ENCODE results near the gene PEMT. TPM values are rescaled to one million over a fixed set of nuclear protein-coding genes. Genes with fewer than 3 reads are reported as not detected.

The PEMT gene
- total RNA-seq, 4 donors from 2014 or later: 24.6 to 32.2 (median 28.2) TPM

GRCh38 chr17:17603895-17604225 lies 12.4 kb upstream of the PEMT start:
- Histone ChIP-seq H3K36me3 (no peaks in the 10 kb centered on the region), H3K4me1 (peaks cover 0 to 10% (median 0%) of the 10 kb centered on the region in 3 donors), H3K9me3 (no peaks in the 10 kb centered on the region), H3K27me3 (no peaks in the 10 kb centered on the region), H3K27ac (no peak overlapping the region), H3K4me3 (no peak overlapping the region)
- 100% methylated on average over 1 of the region's 1 CpG; no CpG with 5 or more reads in 1 of the 2 donors for WGBS, 2 donors
- TF ChIP-seq CTCF (IDR thresholded peaks at IDR 0.05) (no peak), POLR2A (IDR thresholded peaks at IDR 0.05) (no peak)
- intact Hi-C loops (cut with DNase I): no loop called here
- DNase-seq: no peak

GRCh38 chr17:17603178-17603894 lies 11.8 kb upstream of the PEMT start:
- 78 to 85% methylated on average over 9 of the region's 15 CpGs for WGBS, 2 donors
- Histone ChIP-seq H3K27me3 (no peaks in the 10 kb centered on the region), H3K4me1 (peaks cover 0 to 10% (median 0%) of the 10 kb centered on the region in 3 donors), H3K9me3 (no peaks in the 10 kb centered on the region), H3K36me3 (no peaks in the 10 kb centered on the region), H3K4me3 (no peak overlapping the region), H3K27ac (no peak overlapping the region)
- intact Hi-C loops (cut with DNase I): no loop called here
- no peak for DNase-seq
- no peak for TF ChIP-seq POLR2A (IDR thresholded peaks at IDR 0.05)
- no peak for TF ChIP-seq CTCF (IDR thresholded peaks at IDR 0.05)

GRCh38 chr17:17599965-17600364 lies 8.5 kb upstream of the PEMT start:
- intact Hi-C loops (cut with DNase I): no loop called here
- H3K4me1 ChIP-seq: peaks cover 0 to 9% (median 3%) of the 10 kb centered on the region in 3 donors
- H3K4me3 ChIP-seq: no peak overlapping the region
- H3K27ac ChIP-seq: no peak overlapping the region
- TF ChIP-seq POLR2A (IDR thresholded peaks at IDR 0.05) (no peak), CTCF (IDR thresholded peaks at IDR 0.05) (no peak)
- WGBS, 2 donors: 88 to 100% methylated on average over 4 of the region's 4 CpGs
- H3K9me3 ChIP-seq: no peaks in the 10 kb centered on the region
- DNase-seq: no peak
- no peaks in the 10 kb centered on the region for H3K36me3 ChIP-seq
- H3K27me3 ChIP-seq: no peaks in the 10 kb centered on the region

GRCh38 chr17:17598003-17598402 lies 6.5 kb upstream of the PEMT start:
- TF ChIP-seq POLR2A (IDR thresholded peaks at IDR 0.05): no peak
- no peak for TF ChIP-seq CTCF (IDR thresholded peaks at IDR 0.05)
- Histone ChIP-seq H3K27ac (no peak overlapping the region), H3K4me3 (no peak overlapping the region), H3K36me3 (no peaks in the 10 kb centered on the region), H3K27me3 (no peaks in the 10 kb centered on the region), H3K4me1 (peaks cover under 1 to 15% (median 7%) of the 10 kb centered on the region in 3 donors), H3K9me3 (no peaks in the 10 kb centered on the region)
- intact Hi-C loops (cut with DNase I): no loop called here
- 86 to 91% methylated on average over 2 of the region's 2 CpGs for WGBS, 2 donors
- DNase-seq: no peak

GRCh38 chr17:17595755-17596154 lies 4.2 kb upstream of the PEMT start:
- Histone ChIP-seq H3K27ac (peak overlapping the region in 1 of 4 donors; percentile 43), H3K27me3 (no peaks in the 10 kb centered on the region), H3K9me3 (no peaks in the 10 kb centered on the region), H3K4me1 (peaks cover 11 to 28% (median 16%) of the 10 kb centered on the region in 3 donors), H3K36me3 (no peaks in the 10 kb centered on the region), H3K4me3 (no peak overlapping the region)
- intact Hi-C loops (cut with DNase I): no loop called here
- no peak for TF ChIP-seq POLR2A (IDR thresholded peaks at IDR 0.05)
- no peak for TF ChIP-seq CTCF (IDR thresholded peaks at IDR 0.05)
- no peak for DNase-seq
- WGBS, 2 donors: 82 to 89% methylated on average over 3 to 4 of the region's 4 CpGs
